Heart left ventricle (tissue), 13 donors: ENCODE measurements around the gene OPRL1.

Experiments used
- CTCF ChIP-seq, 12 donors: fragments of 200-600 bp; sonication (generic) in 4 of 12; IDR thresholded peaks; one replicate each; pipeline versions ENCODE4 v1.5.0 to v1.8.0; 2018 to 2022; ENCODE audit warnings: antibody characterized with exemption in 12 of 12, mild to moderate bottlenecking in 5 of 12
- POLR2A ChIP-seq, 2 donors: fragments of 450-650 bp; IDR thresholded peaks; one replicate each; pipeline ENCODE4 v1.6.1; 2017; ENCODE audit warnings: antibody characterized with exemption in 2 of 2, mild to moderate bottlenecking in 2 of 2, moderate library complexity in 2 of 2
- donor health status: ischemic (EF 13 %, LVEDD 7.1; RV severe dilation, severe dysfunction).
- donor health status: DM: no; HTN: yes; CAD: no.
- donor health status: DM: no; HTN: no; CAD: no.
- donor health status: ischemic (EF 25% LVEDD 6.9; RV normal size, moderate dysfunction).
- donor health status: ischemic (EF 25% LVEDD 5.7; RV mildly dilated, moderate dysfunction).
- donor health status: ischemic (EF 35%, LVEDD 5.7; RV mildly dilated, moderate dysfunction).
- donor health status: nonischemic (EF 11% LVEDD 7.7; RV severe dilation, severe dysfunction).
- donor health status: DM: yes; HTN: yes; CAD: no.
- donor health status: PGD.
- donor health status: ischemic (EF 29% LVEDD 5.4; RV normal size, mild dysfunction).
- donor health status: nonischemic (EF 23%, LVEDD 6.1; RV moderate dilation, normal function).

- TF ChIP-seq CTCF (IDR thresholded peaks at IDR 0.05) (no peak), POLR2A (IDR thresholded peaks at IDR 0.05) (no peak)
Measured at GRCh38 chr20:64073476-64074183, 6.3 kb upstream of the OPRL1 start.
